HTR-8/SVneo (cell line): ENCODE results near the gene MAP3K2.
A peak's percentile ranks its signal among the peaks of the same experiment; 100 is the strongest.
"Not testable (repeated sequence)": the region's sequence is repeated elsewhere in the genome, so short reads cannot be mapped to it uniquely, and the experiment has no call there.

ENCODE experiments used
- DNase-seq: peaks from one replicate; pipeline ENCODE4 v3.0.0; 2011; ENCODE audit warnings: low spot score, mixed read lengths; ENCODE audit not compliant: insufficient read length
- FAIRE-seq: peaks from 2 replicates; lab custom pipeline; 2011; peaks lifted over from hg19 to GRCh38; lab: Jason Lieb, UNC

Gene MAP3K2

GRCh38 chr2:127421871-127422558 is 34.2 kb upstream of the MAP3K2 start:
- FAIRE-seq (peak; percentile 9), DNase-seq (no peak)

DNA sequence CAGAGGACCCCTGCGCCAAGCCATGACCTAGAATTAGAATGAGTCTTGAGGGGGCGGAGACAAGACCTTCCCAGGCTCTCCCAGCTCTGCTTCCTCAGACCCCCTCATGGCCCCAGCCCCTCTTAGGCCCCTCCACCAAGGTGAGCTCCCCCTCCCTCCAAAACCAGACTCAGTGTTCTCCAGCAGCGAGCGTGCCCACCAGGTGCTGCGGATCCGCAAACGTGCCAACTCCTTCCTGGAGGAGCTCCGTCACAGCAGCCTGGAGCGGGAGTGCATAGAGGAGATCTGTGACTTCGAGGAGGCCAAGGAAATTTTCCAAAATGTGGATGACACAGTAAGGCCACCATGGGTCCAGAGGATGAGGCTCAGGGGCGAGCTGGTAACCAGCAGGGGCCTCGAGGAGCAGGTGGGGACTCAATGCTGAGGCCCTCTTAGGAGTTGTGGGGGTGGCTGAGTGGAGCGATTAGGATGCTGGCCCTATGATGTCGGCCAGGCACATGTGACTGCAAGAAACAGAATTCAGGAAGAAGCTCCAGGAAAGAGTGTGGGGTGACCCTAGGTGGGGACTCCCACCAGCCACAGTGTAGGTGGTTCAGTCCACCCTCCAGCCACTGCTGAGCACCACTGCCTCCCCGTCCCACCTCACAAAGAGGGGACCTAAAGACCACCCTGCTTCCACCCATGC is 33.5 kb upstream of the MAP3K2 start:
- FAIRE-seq (no peak), DNase-seq (no peak)

GRCh38 chr2:127420039-127420864 is 32.5 kb upstream of the MAP3K2 start:
- FAIRE-seq = no peak
- no peak for DNase-seq

DNA sequence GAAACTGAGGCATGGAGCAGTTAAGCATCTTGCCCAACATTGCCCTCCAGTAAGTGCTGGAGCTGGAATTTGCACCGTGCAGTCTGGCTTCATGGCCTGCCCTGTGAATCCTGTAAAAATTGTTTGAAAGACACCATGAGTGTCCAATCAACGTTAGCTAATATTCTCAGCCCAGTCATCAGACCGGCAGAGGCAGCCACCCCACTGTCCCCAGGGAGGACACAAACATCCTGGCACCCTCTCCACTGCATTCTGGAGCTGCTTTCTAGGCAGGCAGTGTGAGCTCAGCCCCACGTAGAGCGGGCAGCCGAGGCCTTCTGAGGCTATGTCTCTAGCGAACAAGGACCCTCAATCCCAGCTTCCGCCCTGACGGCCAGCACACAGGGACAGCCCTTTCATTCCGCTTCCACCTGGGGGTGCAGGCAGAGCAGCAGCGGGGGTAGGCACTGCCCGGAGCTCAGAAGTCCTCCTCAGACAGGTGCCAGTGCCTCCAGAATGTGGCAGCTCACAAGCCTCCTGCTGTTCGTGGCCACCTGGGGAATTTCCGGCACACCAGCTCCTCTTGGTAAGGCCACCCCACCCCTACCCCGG is 31.8 kb upstream of the MAP3K2 start:
- no peak for DNase-seq
- no peak for FAIRE-seq

GRCh38 chr2:127419112-127419430 is 31.3 kb upstream of the MAP3K2 start:
- FAIRE-seq = no peak

DNA sequence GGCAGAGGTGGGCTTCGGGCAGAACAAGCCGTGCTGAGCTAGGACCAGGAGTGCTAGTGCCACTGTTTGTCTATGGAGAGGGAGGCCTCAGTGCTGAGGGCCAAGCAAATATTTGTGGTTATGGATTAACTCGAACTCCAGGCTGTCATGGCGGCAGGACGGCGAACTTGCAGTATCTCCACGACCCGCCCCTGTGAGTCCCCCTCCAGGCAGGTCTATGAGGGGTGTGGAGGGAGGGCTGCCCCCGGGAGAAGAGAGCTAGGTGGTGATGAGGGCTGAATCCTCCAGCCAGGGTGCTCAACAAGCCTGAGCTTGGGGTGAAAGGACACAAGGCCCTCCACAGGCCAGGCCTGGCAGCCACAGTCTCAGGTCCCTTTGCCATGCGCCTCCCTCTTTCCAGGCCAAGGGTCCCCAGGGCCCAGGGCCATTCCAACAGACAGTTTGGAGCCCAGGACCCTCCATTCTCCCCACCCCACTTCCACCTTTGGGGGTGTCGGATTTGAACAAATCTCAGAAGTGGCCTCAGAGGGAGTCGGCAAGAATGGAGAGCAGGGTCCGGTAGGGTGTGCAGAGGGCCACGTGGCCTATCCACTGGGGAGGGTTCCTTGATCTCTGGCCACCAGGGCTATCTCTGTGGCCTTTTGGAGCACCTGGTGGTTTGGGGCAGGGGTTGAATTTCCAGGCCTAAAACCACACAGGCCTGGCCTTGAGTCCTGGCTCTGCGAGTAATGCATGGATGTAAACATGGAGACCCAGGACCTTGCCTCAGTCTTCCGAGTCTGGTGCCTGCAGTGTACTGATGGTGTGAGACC is 30.7 kb upstream of the MAP3K2 start, which contains the start of gene PROC:
PROC (plus strand) TSS at position 128 of the 812 bp plus-strand sequence. CDS start 1,516 bp downstream, outside the sequence.
- FAIRE-seq = no peak
- no peak for DNase-seq

More at GRCh38 chr2:127419112-127419430, 31.3 kb upstream of the MAP3K2 start:
- no peak for DNase-seq

- FAIRE-seq (no peak), DNase-seq (no peak)
Measured at GRCh38 chr2:127417406-127417805, 29.6 kb upstream of the MAP3K2 start.

- no peak for DNase-seq
Measured at GRCh38 chr2:127416506-127417001, 28.8 kb upstream of the MAP3K2 start.

DNA sequence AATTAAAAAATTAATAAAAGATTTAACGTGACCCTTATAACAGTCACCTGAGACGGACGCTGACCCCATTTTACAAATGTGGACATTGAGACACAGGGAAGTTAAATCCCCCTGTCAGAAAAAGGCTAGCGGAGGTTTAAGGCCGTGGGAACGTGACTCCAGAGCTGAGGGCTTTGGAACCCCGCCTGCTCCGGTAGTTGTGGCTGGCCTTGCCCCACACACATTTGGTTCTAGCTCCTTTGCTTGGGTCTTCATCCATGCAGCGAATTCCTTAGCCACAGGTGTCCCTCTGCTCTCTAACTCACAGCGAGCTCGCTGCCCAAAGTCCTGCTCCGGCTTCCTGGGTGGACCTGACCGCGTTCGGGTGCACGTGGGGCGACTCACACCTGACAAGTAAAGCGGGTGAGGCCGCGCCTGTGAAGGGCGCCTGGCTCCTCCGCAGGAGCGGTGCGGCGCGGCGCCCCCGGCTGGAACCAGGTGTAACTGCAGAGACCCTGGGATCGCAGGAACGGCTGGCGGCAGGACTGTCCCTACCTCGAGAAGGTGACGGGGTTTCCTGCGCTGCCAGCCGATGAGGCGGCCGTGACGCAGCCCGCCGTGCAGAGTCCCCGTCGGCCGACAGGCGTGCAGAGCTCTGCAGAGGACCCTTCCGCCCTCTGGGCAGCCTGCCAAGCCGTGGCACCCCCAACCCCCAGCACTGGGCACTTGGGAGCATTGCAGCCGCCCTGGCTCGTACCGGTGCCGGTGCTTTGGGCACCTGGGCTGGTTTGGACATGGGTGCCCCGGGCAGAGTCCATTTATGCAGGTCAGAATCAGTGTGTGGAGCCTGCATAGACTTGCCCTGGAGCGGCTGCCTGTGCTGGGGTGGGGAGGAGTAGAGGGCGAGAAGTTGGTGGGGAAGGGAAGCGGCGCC is 28.1 kb upstream of the MAP3K2 start:
- FAIRE-seq (no peak), DNase-seq (no peak)

More at GRCh38 chr2:127416506-127417001, 28.8 kb upstream of the MAP3K2 start:
- no peak for FAIRE-seq

DNA sequence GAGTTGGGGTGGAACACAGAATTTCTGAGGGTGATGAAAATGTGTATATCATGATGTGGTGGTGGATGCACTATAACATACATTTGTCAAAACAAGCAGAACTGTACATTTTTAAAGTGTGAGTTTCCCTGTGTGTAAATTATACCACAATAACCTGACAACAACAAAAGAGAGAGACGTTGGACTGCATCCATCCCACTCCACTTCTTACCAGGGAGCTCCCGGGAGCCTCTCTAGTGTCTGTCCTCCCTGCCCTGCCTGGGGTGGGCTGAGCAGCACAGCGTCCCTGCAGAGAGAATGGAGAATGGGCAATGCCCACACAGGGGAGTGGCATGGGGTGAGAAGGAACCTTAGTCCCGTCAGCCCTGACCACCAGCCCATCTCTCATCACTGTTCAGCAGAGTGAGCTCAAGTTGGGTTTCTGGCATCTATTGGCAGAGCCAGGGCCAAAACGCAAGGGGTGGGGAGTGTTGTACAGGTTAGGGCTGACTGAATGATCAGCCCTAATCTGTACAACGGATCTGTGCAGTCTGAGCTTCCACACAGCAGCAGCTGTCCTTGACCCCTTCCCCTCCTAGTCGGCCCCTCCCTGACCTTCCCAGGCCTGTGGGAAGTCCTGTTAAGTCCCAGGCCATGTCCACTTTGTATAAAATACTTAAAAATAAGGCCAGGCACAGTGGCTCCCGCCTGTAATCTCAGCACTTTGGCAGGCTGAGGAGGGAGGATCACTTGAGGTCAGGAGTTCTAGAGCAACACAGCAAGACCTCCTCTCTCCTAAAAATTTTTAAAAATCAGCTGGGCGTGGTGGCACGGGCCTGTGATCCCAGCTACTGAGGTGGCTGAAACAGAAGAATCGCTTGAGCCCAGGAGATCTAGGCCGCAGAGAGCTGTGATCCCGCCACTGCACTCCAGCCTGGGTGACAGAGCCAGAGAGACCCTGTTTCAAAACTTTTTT is 27.1 kb upstream of the MAP3K2 start:
- DNase-seq (no peak), FAIRE-seq (no peak)

- FAIRE-seq (no peak), DNase-seq (no peak)
Measured at GRCh38 chr2:127413782-127414637, 26.2 kb upstream of the MAP3K2 start.

GRCh38 chr2:127413200-127413599 is 25.4 kb upstream of the MAP3K2 start:
- FAIRE-seq (no peak), DNase-seq (no peak)

- DNase-seq (no peak), FAIRE-seq (no peak)
Measured at GRCh38 chr2:127411653-127412369, 24.0 kb upstream of the MAP3K2 start.

GRCh38 chr2:127410871-127411652 is 23.3 kb upstream of the MAP3K2 start:
- DNase-seq (no peak), FAIRE-seq (no peak)

DNA sequence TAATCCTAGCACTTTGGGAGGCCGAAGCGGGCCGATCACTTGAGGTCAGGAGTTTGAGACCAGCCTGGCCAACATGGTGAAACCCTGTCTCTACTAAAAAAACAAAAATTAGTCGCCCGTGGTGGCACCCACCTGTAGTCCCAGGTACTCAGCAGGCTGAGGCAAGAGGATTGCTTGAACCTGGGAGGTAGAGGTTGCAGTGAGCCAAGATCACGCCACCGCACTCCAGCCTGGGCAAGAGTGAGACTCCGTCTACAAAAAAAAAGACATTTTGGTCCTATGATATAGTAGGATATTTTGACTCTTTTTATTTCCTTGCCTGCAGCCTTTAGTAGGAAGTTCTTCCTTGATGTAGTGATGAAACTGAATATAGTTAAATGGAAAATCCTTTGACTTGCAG is 21.9 kb upstream of the MAP3K2 start:
- not testable (repeated sequence) for DNase-seq, FAIRE-seq
